HepG2 (cell line): ENCODE results near the gene IL16.

ENCODE experiments used
- CBFB ChIP-seq: sonication (generic); formaldehyde crosslinking; IDR thresholded peaks from 2 replicates; pipeline ENCODE4 v1.4.0; 2020; ENCODE audit warnings: missing genetic modification reagents
- KDM3A ChIP-seq: IDR thresholded peaks from 2 replicates; pipeline ENCODE4 v1.6.1; 2018; ENCODE audit warnings: low read depth, missing compliant biosample characterization
- POLR2A ChIP-seq, 2 experiments: IDR thresholded peaks; 2 replicates each; pipeline ENCODE4 v1.6.1; 2011; ENCODE audit warnings: low read depth in 2 of 2, low read length in 2 of 2, mild to moderate bottlenecking in 1 of 2, moderate library complexity in 1 of 2; ENCODE audit not compliant: insufficient read depth in 1 of 2
- ZNF510 ChIP-seq: sonication (generic); formaldehyde crosslinking; IDR thresholded peaks from 2 replicates; pipeline ENCODE4 v1.4.0; 2020; ENCODE audit warnings: low read depth, mild to moderate bottlenecking, missing genetic modification reagents
- TF ChIP-seq, protein P1 (sequence below): sonication (generic); formaldehyde crosslinking; IDR thresholded peaks from 2 replicates; pipeline ENCODE4 v1.5.0; 2020; ENCODE audit warnings: mild to moderate bottlenecking, missing genetic modification reagents, moderate library complexity

- TF ChIP-seq ZNF510 (CRISPR knock-in tag) (no peak), POLR2A (IDR thresholded peaks at IDR 0.05; ENCODE audit: insufficient read depth in 1 of 2, low read depth in 2 of 2, low read length in 2 of 2) (no peak), CBFB (CRISPR knock-in tag) (no peak), KDM3A (CRISPR knock-in tag) (no peak)
- TF ChIP-seq, protein P1, sequence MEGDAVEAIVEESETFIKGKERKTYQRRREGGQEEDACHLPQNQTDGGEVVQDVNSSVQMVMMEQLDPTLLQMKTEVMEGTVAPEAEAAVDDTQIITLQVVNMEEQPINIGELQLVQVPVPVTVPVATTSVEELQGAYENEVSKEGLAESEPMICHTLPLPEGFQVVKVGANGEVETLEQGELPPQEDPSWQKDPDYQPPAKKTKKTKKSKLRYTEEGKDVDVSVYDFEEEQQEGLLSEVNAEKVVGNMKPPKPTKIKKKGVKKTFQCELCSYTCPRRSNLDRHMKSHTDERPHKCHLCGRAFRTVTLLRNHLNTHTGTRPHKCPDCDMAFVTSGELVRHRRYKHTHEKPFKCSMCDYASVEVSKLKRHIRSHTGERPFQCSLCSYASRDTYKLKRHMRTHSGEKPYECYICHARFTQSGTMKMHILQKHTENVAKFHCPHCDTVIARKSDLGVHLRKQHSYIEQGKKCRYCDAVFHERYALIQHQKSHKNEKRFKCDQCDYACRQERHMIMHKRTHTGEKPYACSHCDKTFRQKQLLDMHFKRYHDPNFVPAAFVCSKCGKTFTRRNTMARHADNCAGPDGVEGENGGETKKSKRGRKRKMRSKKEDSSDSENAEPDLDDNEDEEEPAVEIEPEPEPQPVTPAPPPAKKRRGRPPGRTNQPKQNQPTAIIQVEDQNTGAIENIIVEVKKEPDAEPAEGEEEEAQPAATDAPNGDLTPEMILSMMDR (CRISPR knock-in tag), result no peak
These were observed 102.5 kb downstream of the IL16 start for GRCh38 chr15:81299156-81299555.
